SK-N-SH treated with all-trans-retinoic acid at 6 μM for 48 hours (cell line): ENCODE measurements around the gene UGT2B11.
"Not testable (repeated sequence)": the region's sequence is repeated elsewhere in the genome, so short reads cannot be mapped to it uniquely, and the experiment has no call there.

Experiments used
- ATAC-seq: fragments of 200-7000 bp; cut with Tn5 transposase; 3 replicates; pipeline ENCODE4 v1.9.1; 2020; ENCODE audit warnings: mild to moderate bottlenecking, moderate library complexity
- ARNTL ChIP-seq: fragments of 450-650 bp; formaldehyde crosslinking; IDR thresholded peaks from 2 replicates; pipeline ENCODE4 v1.5.0; 2020; ENCODE audit warnings: low read depth, mild to moderate bottlenecking, moderate library complexity, borderline replicate concordance
- BACH2 ChIP-seq: fragments of 250-450 bp; sonication (Bioruptor Pico); IDR thresholded peaks from 2 replicates; pipeline ENCODE4 v1.9.0; 2021; ENCODE audit warnings: mild to moderate bottlenecking, borderline replicate concordance
- CREB5 ChIP-seq: fragments of 250-450 bp; sonication (Bioruptor Pico); IDR thresholded peaks from 2 replicates; pipeline ENCODE4 v1.5.1; 2020; ENCODE audit warnings: low read depth, mild to moderate bottlenecking, moderate library complexity
- CSDC2 ChIP-seq: fragments of 250-450 bp; sonication (Bioruptor Pico); IDR thresholded peaks from 2 replicates; pipeline ENCODE4 v1.5.0; 2020; ENCODE audit warnings: mild to moderate bottlenecking, moderate library complexity
- CSRNP3 ChIP-seq: fragments of 250-450 bp; sonication (Bioruptor Pico); IDR thresholded peaks from 2 replicates; pipeline ENCODE4 v1.5.1; 2021; ENCODE audit warnings: mild to moderate bottlenecking, moderate library complexity
- GLIS3 ChIP-seq: fragments of 250-450 bp; sonication (Bioruptor Pico); IDR thresholded peaks from 2 replicates; pipeline ENCODE4 v1.5.0; 2020; ENCODE audit warnings: mild to moderate bottlenecking, moderate library complexity
- ISL1 ChIP-seq: fragments of 250-450 bp; sonication (Bioruptor Pico); IDR thresholded peaks from 2 replicates; pipeline ENCODE4 v2.1.2; 2022; ENCODE audit warnings: mild to moderate bottlenecking, moderate library complexity
- OSR1 ChIP-seq: fragments of 250-450 bp; sonication (Bioruptor Pico); IDR thresholded peaks from 2 replicates; pipeline ENCODE4 v1.8.0; 2022; ENCODE audit warnings: moderate library complexity, mild to moderate bottlenecking, inconsistent platforms
- PATZ1 ChIP-seq: fragments of 250-450 bp; sonication (Bioruptor Pico); IDR thresholded peaks from 2 replicates; pipeline ENCODE4 v1.8.0; 2020; ENCODE audit warnings: mild to moderate bottlenecking, moderate library complexity, borderline replicate concordance
- POU6F1 ChIP-seq: fragments of 250-450 bp; sonication (Bioruptor Pico); IDR thresholded peaks from 2 replicates; pipeline ENCODE4 v1.8.0; 2021; ENCODE audit warnings: low read depth, mild to moderate bottlenecking, moderate library complexity, borderline replicate concordance
- PPARA ChIP-seq: fragments of 250-450 bp; sonication (Bioruptor Pico); IDR thresholded peaks from 2 replicates; pipeline ENCODE4 v1.5.0; 2020; ENCODE audit warnings: mild to moderate bottlenecking, borderline replicate concordance
- SNAI2 ChIP-seq: fragments of 250-450 bp; sonication (Bioruptor Pico); IDR thresholded peaks from 2 replicates; pipeline ENCODE4 v1.5.0; 2020; ENCODE audit warnings: mild to moderate bottlenecking, moderate library complexity
- TCF4 ChIP-seq: fragments of 250-450 bp; sonication (Bioruptor Pico); IDR thresholded peaks from 2 replicates; pipeline ENCODE4 v1.8.0; 2021; ENCODE audit warnings: mild to moderate bottlenecking, moderate library complexity, borderline replicate concordance
- TOX ChIP-seq: fragments of 250-450 bp; sonication (Bioruptor Pico); IDR thresholded peaks from 2 replicates; pipeline ENCODE4 v1.8.0; 2021; ENCODE audit warnings: mild to moderate bottlenecking, moderate library complexity, borderline replicate concordance
- TSHZ2 ChIP-seq: fragments of 250-450 bp; sonication (Bioruptor Pico); IDR thresholded peaks from 2 replicates; pipeline ENCODE4 v1.5.0; 2020; ENCODE audit warnings: mild to moderate bottlenecking, moderate library complexity
- ZC3H10 ChIP-seq: fragments of 250-450 bp; sonication (Bioruptor Pico); IDR thresholded peaks from 2 replicates; pipeline ENCODE4 v1.5.1; 2021; ENCODE audit warnings: mild to moderate bottlenecking, moderate library complexity
- ZFP3 ChIP-seq: fragments of 250-450 bp; sonication (Bioruptor Pico); IDR thresholded peaks from 2 replicates; pipeline ENCODE4 v1.5.0; 2020; ENCODE audit warnings: mild to moderate bottlenecking, moderate library complexity
- ZFP30 ChIP-seq: fragments of 450-650 bp; formaldehyde crosslinking; IDR thresholded peaks from 2 replicates; pipeline ENCODE4 v1.5.0; 2022; ENCODE audit warnings: mild to moderate bottlenecking, moderate library complexity
- ZNF565 ChIP-seq: fragments of 450-650 bp; formaldehyde crosslinking; conservative IDR thresholded peaks from 2 replicates; pipeline ENCODE4 v1.5.0; 2020; ENCODE audit warnings: low read depth, mild to moderate bottlenecking, moderate library complexity
- ZNF70 ChIP-seq: fragments of 450-650 bp; formaldehyde crosslinking; IDR thresholded peaks from 2 replicates; pipeline ENCODE4 v1.5.0; 2020; ENCODE audit warnings: mild to moderate bottlenecking, moderate library complexity
- ZNF8 ChIP-seq: fragments of 450-650 bp; formaldehyde crosslinking; IDR thresholded peaks from 2 replicates; pipeline ENCODE4 v1.5.0; 2020; ENCODE audit warnings: mild to moderate bottlenecking, moderate library complexity

The UGT2B11 gene

GRCh38 chr4:69239092-69239491 lies 24.5 kb upstream of the UGT2B11 start:
- no peak for TF ChIP-seq TCF4 (CRISPR knock-in tag)
- no peak for TF ChIP-seq BACH2 (CRISPR knock-in tag)
- TF ChIP-seq GLIS3 (CRISPR knock-in tag), result no peak
- no peak for TF ChIP-seq ARNTL
- TF ChIP-seq OSR1 (CRISPR knock-in tag), result no peak
- TF ChIP-seq ZNF70, result no peak
- no peak for TF ChIP-seq CSDC2 (CRISPR knock-in tag)
- TF ChIP-seq SNAI2 (CRISPR knock-in tag), result no peak
- TF ChIP-seq ISL1 (CRISPR knock-in tag), result no peak
- no peak for TF ChIP-seq CREB5 (CRISPR knock-in tag)
- TF ChIP-seq PATZ1 (CRISPR knock-in tag), result no peak
- no peak for TF ChIP-seq ZFP30 (CRISPR knock-in tag)
- TF ChIP-seq TOX (CRISPR knock-in tag), result no peak
- no peak for ATAC-seq

GRCh38 chr4:69224891-69225290 lies 10.3 kb upstream of the UGT2B11 start:
- no peak for ATAC-seq
- no peak for TF ChIP-seq ISL1 (CRISPR knock-in tag)
- TF ChIP-seq PPARA, result no peak
- no peak for TF ChIP-seq BACH2 (CRISPR knock-in tag)
- TF ChIP-seq TOX (CRISPR knock-in tag), result no peak
- no peak for TF ChIP-seq ZFP30 (CRISPR knock-in tag)
- TF ChIP-seq CREB5 (CRISPR knock-in tag), result no peak
- TF ChIP-seq GLIS3 (CRISPR knock-in tag), result no peak
- TF ChIP-seq PATZ1 (CRISPR knock-in tag), result no peak
- TF ChIP-seq ZC3H10 (CRISPR knock-in tag), result no peak
- no peak for TF ChIP-seq POU6F1
- no peak for TF ChIP-seq ZNF70
- TF ChIP-seq ARNTL, result no peak
- TF ChIP-seq OSR1 (CRISPR knock-in tag), result no peak
- TF ChIP-seq SNAI2 (CRISPR knock-in tag), result no peak
- no peak for TF ChIP-seq ZNF565 (CRISPR knock-in tag)
- no peak for TF ChIP-seq TSHZ2 (CRISPR knock-in tag)
- no peak for TF ChIP-seq CSRNP3 (CRISPR knock-in tag)
- no peak for TF ChIP-seq ZFP3 (CRISPR knock-in tag)
- TF ChIP-seq ZNF8, result no peak
- no peak for TF ChIP-seq TCF4 (CRISPR knock-in tag)
- TF ChIP-seq, all 23 proteins: peak for 0

- ATAC-seq, result not testable (repeated sequence)
These were observed 8.7 kb upstream of the UGT2B11 start for GRCh38 chr4:69223277-69223676.

- not testable (repeated sequence) for ATAC-seq
These were observed 3.9 kb upstream of the UGT2B11 start for GRCh38 chr4:69218491-69218890.
